SK-N-SH (cell line): ENCODE measurements around the gene CRYBA2. TPM values are rescaled to one million over a fixed set of nuclear protein-coding genes. Genes with fewer than 3 reads are reported as not detected.

Experiments
- CTCF ChIA-PET: fragments of 300-600, 350-600 bp; formaldehyde crosslinking; extraction: SDS; loops from one replicate; lab custom pipeline; 2021; lab: Yijun Ruan, JAX
- POLR2A ChIA-PET: fragments of 350-600 bp; sonication (Branson Sonifier 250); formaldehyde crosslinking; extraction: SDS; loops from one replicate; lab custom pipeline; 2020; ENCODE audit warnings: antibody characterized with exemption, inconsistent platforms; lab: Yijun Ruan, JAX
- DNase-seq: peaks from one replicate; pipeline ENCODE4 v3.0.0; 2012
- H2AFZ ChIP-seq: fragments of 200-600 bp; sonication (generic); 2 replicates; pipeline ENCODE4 v1.8.1; 2016; ENCODE audit warnings: antibody characterized with exemption, mild to moderate bottlenecking, low read depth
- H3F3A ChIP-seq: fragments of 200-600 bp; sonication (generic); replicated peaks from 2 replicates; pipeline ENCODE3; 2016; ENCODE audit warnings: antibody characterized with exemption, mild to moderate bottlenecking; ENCODE audit not compliant: insufficient read depth
- H3K27ac ChIP-seq, 2 experiments: fragments of 200-500 bp in 1 of 2; fragments of 200-600 bp in 1 of 2; sonication (Bioruptor generic) in 1 of 2; sonication (generic), shearing (Covaris generic) in 1 of 2; 2 replicates each; pipeline versions ENCODE4 v1.5.1 to v1.6.1; 2014 to 2016; ENCODE audit warnings: low read depth in 2 of 2, inconsistent platforms in 1 of 2, low read length in 1 of 2, mild to moderate bottlenecking in 1 of 2, mixed read lengths in 1 of 2
- H3K27me3 ChIP-seq: fragments of 200-600 bp; sonication (generic), shearing (Covaris generic); 2 replicates; pipeline ENCODE4 v1.6.1; 2016; ENCODE audit warnings: mixed run types; ENCODE audit not compliant: insufficient read depth
- H3K36me3 ChIP-seq, 2 experiments: fragments of 200-500 bp in 1 of 2; fragments of 200-600 bp in 1 of 2; sonication (Bioruptor generic) in 1 of 2; sonication (generic) in 1 of 2; replicated peaks in 1 of 2; 2 replicates each; pipeline versions ENCODE3 to v1.5.1; 2014 to 2016; ENCODE audit warnings: low read length in 1 of 2, mild to moderate bottlenecking in 1 of 2; ENCODE audit not compliant: insufficient read depth in 2 of 2, control insufficient read depth in 1 of 2
- H3K4me1 ChIP-seq, 2 experiments: fragments of 200-500 bp in 1 of 2; fragments of 200-600 bp in 1 of 2; sonication (Bioruptor generic) in 1 of 2; sonication (generic), shearing (Covaris generic) in 1 of 2; 2 replicates each; pipeline versions ENCODE4 v1.5.1 to v1.6.1; 2014 to 2016; ENCODE audit warnings: low read depth in 1 of 2, low read length in 1 of 2, mixed run types in 1 of 2; ENCODE audit not compliant: insufficient read depth in 2 of 2, control insufficient read depth in 1 of 2
- H3K4me2 ChIP-seq: fragments of 200-600 bp; sonication (generic), shearing (Covaris generic); 2 replicates; pipeline ENCODE4 v1.6.1; 2017; ENCODE audit warnings: mixed run types
- H3K4me3 ChIP-seq, 2 experiments: fragments of 200-500 bp in 1 of 2; fragments of 200-600 bp in 1 of 2; sonication (Bioruptor generic) in 1 of 2; sonication (generic), shearing (Covaris generic) in 1 of 2; 2 replicates each; pipeline versions ENCODE4 v1.5.1 to v1.8.1; 2014 to 2016; ENCODE audit warnings: low read depth in 2 of 2, inconsistent platforms in 1 of 2, low read length in 1 of 2, mild to moderate bottlenecking in 1 of 2, mixed read lengths in 1 of 2, moderate library complexity in 1 of 2
- H3K79me2 ChIP-seq: fragments of 200-600 bp; sonication (generic); 2 replicates; pipeline ENCODE4 v1.8.1; 2017; ENCODE audit warnings: mild to moderate bottlenecking; ENCODE audit not compliant: insufficient read depth
- H3K9ac ChIP-seq: fragments of 200-600 bp; sonication (generic); 2 replicates; pipeline ENCODE4 v1.6.1; 2017; ENCODE audit warnings: mixed run types
- H3K9me2 ChIP-seq: fragments of 200-600 bp; sonication (generic); 2 replicates; pipeline ENCODE4 v1.6.1; 2017; ENCODE audit warnings: mixed run types
- H3K9me3 ChIP-seq: fragments of 200-600 bp; sonication (generic); 2 replicates; pipeline ENCODE4 v1.6.1; 2017; ENCODE audit warnings: mixed run types, mild to moderate bottlenecking, moderate library complexity
- H4K20me1 ChIP-seq: fragments of 200-600 bp; sonication (generic); 2 replicates; pipeline ENCODE4 v1.6.1; 2017; ENCODE audit warnings: mild to moderate bottlenecking, mixed run types; ENCODE audit not compliant: insufficient read depth
- ELF1 ChIP-seq: IDR thresholded peaks from 2 replicates; pipeline ENCODE4 v1.4.0; 2012
- EP300 ChIP-seq, 2 experiments: IDR thresholded peaks; 2 replicates each; pipeline versions ENCODE4 v1.4.0 to v1.6.1; 2012; ENCODE audit warnings: borderline replicate concordance in 1 of 2, low read depth in 1 of 2, low read length in 1 of 2
- FOSL2 ChIP-seq: IDR thresholded peaks from 2 replicates; pipeline ENCODE4 v1.4.0; 2012; ENCODE audit warnings: low read depth, mild to moderate bottlenecking, moderate library complexity, borderline replicate concordance
- FOXJ3 ChIP-seq: sonication (generic); formaldehyde crosslinking; IDR thresholded peaks from 2 replicates; pipeline ENCODE4 v1.5.1; 2020; ENCODE audit warnings: mild to moderate bottlenecking, missing genetic modification reagents
- FOXM1 ChIP-seq: IDR thresholded peaks from 2 replicates; pipeline ENCODE4 v1.4.0; 2012; ENCODE audit warnings: low read depth, mild to moderate bottlenecking
- GABPA ChIP-seq: IDR thresholded peaks from 2 replicates; pipeline ENCODE4 v1.4.0; 2012; ENCODE audit warnings: low read depth, mild to moderate bottlenecking
- GATA2 ChIP-seq: sonication (generic); formaldehyde crosslinking; IDR thresholded peaks from 2 replicates; pipeline ENCODE4 v1.5.0; 2020; ENCODE audit warnings: mild to moderate bottlenecking, missing genetic modification reagents
- IRF3 ChIP-seq: fragments of 150-350 bp; IDR thresholded peaks from 2 replicates; pipeline ENCODE4 v1.6.1; 2016; ENCODE audit warnings: mild to moderate bottlenecking, low read depth, low read length
- JUND ChIP-seq: IDR thresholded peaks from 2 replicates; pipeline ENCODE4 v1.4.0; 2012
- MXI1 ChIP-seq: IDR thresholded peaks from 2 replicates; pipeline ENCODE4 v1.6.1; 2012; ENCODE audit warnings: mild to moderate bottlenecking, low read depth, low read length, improper control_type of control experiment
- NFIC ChIP-seq: IDR thresholded peaks from 2 replicates; pipeline ENCODE4 v1.4.0; 2012; ENCODE audit warnings: borderline replicate concordance
- NRF1 ChIP-seq: IDR thresholded peaks from 2 replicates; pipeline ENCODE4 v1.6.1; 2012; ENCODE audit warnings: low read depth, mild to moderate bottlenecking, low read length
- RAD21 ChIP-seq: IDR thresholded peaks from 2 replicates; pipeline ENCODE4 v1.6.1; 2012; ENCODE audit warnings: mild to moderate bottlenecking, low read length
- RCOR1 ChIP-seq: fragments of 150-350 bp; IDR thresholded peaks from 2 replicates; pipeline ENCODE4 v1.6.1; 2017; ENCODE audit warnings: antibody characterized with exemption, low read length
- REST ChIP-seq: IDR thresholded peaks from 2 replicates; pipeline ENCODE4 v1.6.1; 2012; ENCODE audit warnings: mild to moderate bottlenecking, low read depth, low read length, moderate library complexity
- RFX5 ChIP-seq: IDR thresholded peaks from 2 replicates; pipeline ENCODE4 v1.6.1; 2012; ENCODE audit warnings: mild to moderate bottlenecking, improper control_type of control experiment, low read length
- RXRA ChIP-seq: IDR thresholded peaks from 2 replicates; pipeline ENCODE4 v1.4.0; 2012; ENCODE audit warnings: low read depth, mild to moderate bottlenecking, borderline replicate concordance
- SIN3A ChIP-seq: IDR thresholded peaks from 2 replicates; pipeline ENCODE4 v1.6.1; 2012; ENCODE audit warnings: low read depth, mild to moderate bottlenecking, low read length, moderate library complexity, borderline replicate concordance
- TAF1 ChIP-seq: IDR thresholded peaks from 2 replicates; pipeline ENCODE4 v1.6.1; 2012; ENCODE audit warnings: low read depth, mild to moderate bottlenecking, low read length, moderate library complexity, borderline replicate concordance
- TEAD4 ChIP-seq: IDR thresholded peaks from 2 replicates; pipeline ENCODE4 v1.4.0; 2012; ENCODE audit warnings: mild to moderate bottlenecking, borderline replicate concordance; ENCODE audit not compliant: insufficient read depth
- USF2 ChIP-seq: fragments of 150-350 bp; IDR thresholded peaks from 2 replicates; pipeline ENCODE4 v1.6.1; 2017; ENCODE audit warnings: antibody characterized with exemption, low read length, low read depth, borderline replicate concordance
- YY1 ChIP-seq: IDR thresholded peaks from 2 replicates; pipeline ENCODE4 v1.4.0; 2012; ENCODE audit warnings: low read depth, mild to moderate bottlenecking
- WGBS: methylation state at CpG from one replicate; pipeline ENCODE4 v1.1.6; 2017; ENCODE audit warnings: low lambda C conversion rate; 5-methylcytosine and 5-hydroxymethylcytosine counted together
- polyA plus RNA-seq, 3 experiments: library from polyadenylated mRNA; depleted of rRNA; stranded (reverse); fragments of >200 nt; gene quantifications; 2 replicates each; pipeline ENCODE4 v1.2.3, GENCODE V29; 2012
- TF ChIP-seq, protein P1 (sequence below): IDR thresholded peaks from 2 replicates; pipeline ENCODE4; 2012
- TF ChIP-seq, protein P2 (sequence below): IDR thresholded peaks from 2 replicates; pipeline ENCODE4 v1.4.0; 2012; ENCODE audit warnings: low read depth, borderline replicate concordance

The CRYBA2 gene
- polyA plus RNA-seq, 1 of the 3 experiments (the other 2 are of a cell fraction) = not detected

DNA sequence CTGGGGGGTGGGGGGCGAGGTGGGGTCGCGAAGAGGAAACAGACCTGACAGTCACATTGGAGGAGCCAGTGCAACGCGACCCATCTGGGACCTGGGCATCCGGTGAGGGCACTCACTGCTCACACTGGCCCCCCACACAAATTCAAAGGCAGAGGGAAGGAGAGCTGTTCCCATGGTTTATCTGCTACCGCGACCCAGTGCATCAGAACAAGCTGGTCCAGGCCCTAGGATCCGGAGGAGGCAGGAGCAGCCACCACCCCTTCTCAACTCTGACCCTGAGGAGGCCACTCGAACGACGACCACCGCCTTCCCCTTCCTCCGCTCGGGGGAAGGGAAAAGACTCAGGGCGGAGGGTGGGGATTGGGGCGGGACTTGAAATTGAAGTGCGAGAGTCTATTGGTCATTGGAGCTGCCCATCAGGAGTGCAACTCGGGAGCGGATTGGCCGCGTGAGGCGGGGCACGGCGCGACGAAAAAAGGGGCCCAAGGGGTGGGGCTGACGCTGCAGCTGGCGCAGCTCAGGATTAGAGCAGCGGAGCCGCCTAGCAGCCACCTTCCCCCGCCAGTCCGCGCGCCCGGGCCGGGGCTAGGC is 34.0 kb downstream of the CRYBA2 start, which contains the start of gene CDK5R2 (continued):
- TF ChIP-seq USF2 (no peak), YY1 (no peak), ELF1 (no peak), MXI1 (no peak), RXRA (no peak), SIN3A (no peak), RAD21 (no peak), TAF1 (no peak), FOXJ3 (CRISPR knock-in tag) (no peak)
- TF ChIP-seq, protein P1, sequence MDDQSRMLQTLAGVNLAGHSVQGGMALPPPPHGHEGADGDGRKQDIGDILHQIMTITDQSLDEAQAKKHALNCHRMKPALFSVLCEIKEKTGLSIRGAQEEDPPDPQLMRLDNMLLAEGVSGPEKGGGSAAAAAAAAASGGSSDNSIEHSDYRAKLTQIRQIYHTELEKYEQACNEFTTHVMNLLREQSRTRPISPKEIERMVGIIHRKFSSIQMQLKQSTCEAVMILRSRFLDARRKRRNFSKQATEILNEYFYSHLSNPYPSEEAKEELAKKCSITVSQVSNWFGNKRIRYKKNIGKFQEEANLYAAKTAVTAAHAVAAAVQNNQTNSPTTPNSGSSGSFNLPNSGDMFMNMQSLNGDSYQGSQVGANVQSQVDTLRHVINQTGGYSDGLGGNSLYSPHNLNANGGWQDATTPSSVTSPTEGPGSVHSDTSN = peak; percentile 99
- TF ChIP-seq, all 33 proteins: peak for 6

- CTCF ChIA-PET = interaction anchor here (0.9 to 13.5 kb wide), 11 partner anchors 19 to 196 kb away, joined by 3 to 208 read pairs (median 3); partner anchors contain the start of gene FEV
- H3K27me3 ChIP-seq = peaks cover 41% of the 10 kb centered on the region
- POLR2A ChIA-PET = interaction anchor here (2.1 kb wide), 1 partner anchor 60 kb away, joined by 9 read pairs; no protein-coding TSS in a partner anchor
- peak overlapping the region in 1 of 2 experiments; percentile 63; a peak in 1 of 4 replicates for H3K4me3 ChIP-seq
- no peak overlapping the region for H3K9ac ChIP-seq
- no peak overlapping the region; a peak in 1 of 4 replicates for H3K27ac ChIP-seq
- WGBS = 0% methylated on average over 1 of the region's 1 CpG
- H2AFZ ChIP-seq = no peak overlapping the region
- H3K36me3 ChIP-seq = no peaks in the 10 kb centered on the region
- no peaks in the 10 kb centered on the region for H3F3A ChIP-seq
- DNase-seq = no peak
- TF ChIP-seq FOXJ3 (CRISPR knock-in tag) = no peak
- TF ChIP-seq SIN3A = no peak
- no peak for TF ChIP-seq GABPA
- TF ChIP-seq REST = no peak
- TF ChIP-seq NFIC = no peak
- no peak for TF ChIP-seq TAF1
- TF ChIP-seq JUND = no peak
- TF ChIP-seq, protein P2, sequence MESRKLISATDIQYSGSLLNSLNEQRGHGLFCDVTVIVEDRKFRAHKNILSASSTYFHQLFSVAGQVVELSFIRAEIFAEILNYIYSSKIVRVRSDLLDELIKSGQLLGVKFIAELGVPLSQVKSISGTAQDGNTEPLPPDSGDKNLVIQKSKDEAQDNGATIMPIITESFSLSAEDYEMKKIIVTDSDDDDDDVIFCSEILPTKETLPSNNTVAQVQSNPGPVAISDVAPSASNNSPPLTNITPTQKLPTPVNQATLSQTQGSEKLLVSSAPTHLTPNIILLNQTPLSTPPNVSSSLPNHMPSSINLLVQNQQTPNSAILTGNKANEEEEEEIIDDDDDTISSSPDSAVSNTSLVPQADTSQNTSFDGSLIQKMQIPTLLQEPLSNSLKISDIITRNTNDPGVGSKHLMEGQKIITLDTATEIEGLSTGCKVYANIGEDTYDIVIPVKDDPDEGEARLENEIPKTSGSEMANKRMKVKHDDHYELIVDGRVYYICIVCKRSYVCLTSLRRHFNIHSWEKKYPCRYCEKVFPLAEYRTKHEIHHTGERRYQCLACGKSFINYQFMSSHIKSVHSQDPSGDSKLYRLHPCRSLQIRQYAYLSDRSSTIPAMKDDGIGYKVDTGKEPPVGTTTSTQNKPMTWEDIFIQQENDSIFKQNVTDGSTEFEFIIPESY = no peak
- TF ChIP-seq TEAD4 = no peak
- TF ChIP-seq RFX5 = no peak
- TF ChIP-seq RCOR1 = no peak
- TF ChIP-seq NRF1 = no peak
- TF ChIP-seq FOSL2 = no peak
- TF ChIP-seq GATA2 = no peak
- TF ChIP-seq FOXM1 = no peak
- no peak for TF ChIP-seq IRF3
- no peak for TF ChIP-seq EP300 (IDR thresholded peaks at IDR 0.05; ENCODE audit: borderline replicate concordance in 1 of 2, low read depth in 1 of 2, low read length in 1 of 2)
- no peaks in the 10 kb centered on the region for H3K79me2 ChIP-seq
- no peaks in the 10 kb centered on the region for H3K9me2 ChIP-seq
- H3K4me1 ChIP-seq = peaks cover 0 to 37% of the 10 kb centered on the region in 2 experiments; a peak in 1 of 4 replicates
- no peaks in the 10 kb centered on the region for H3K9me3 ChIP-seq
- no peak overlapping the region for H3K4me2 ChIP-seq
- no peaks in the 10 kb centered on the region for H4K20me1 ChIP-seq
Observed at GRCh38 chr2:218958276-218958675, 34.9 kb downstream of the CRYBA2 start.
